GM12878 (cell line): ENCODE results near the gene VSX1. TPM values are rescaled to one million over a fixed set of nuclear protein-coding genes. Genes with fewer than 3 reads are reported as not detected.

Experiments
- ATAC-seq: fragments of 200-7000 bp; cut with Tn5 transposase; 3 replicates; pipeline ENCODE4 v1.9.1; 2020; ENCODE audit warnings: mild to moderate bottlenecking, moderate library complexity
- BruUV-seq: library from RNA; stranded (reverse); fragments of 400-500 nt; replicated peaks from 2 replicates; lab custom pipeline; 2021; lab: Mats Ljungman, UMichigan
- CTCF ChIA-PET: fragments of 300-600 bp; sonication (Branson Sonifier 250); formaldehyde crosslinking; extraction: SDS; loops from one replicate; lab custom pipeline; 2021; ENCODE audit warnings: inconsistent platforms; lab: Yijun Ruan, JAX
- POLR2A ChIA-PET: fragments of 350-600 bp; formaldehyde crosslinking; extraction: SDS; loops from one replicate; lab custom pipeline; 2021; ENCODE audit warnings: inconsistent platforms; lab: Charles Lee
- RAD21 ChIA-PET: fragments of 300-600 bp; sonication (Branson Sonifier 250); formaldehyde crosslinking; loops from one replicate; lab custom pipeline; 2023; ENCODE audit warnings: antibody characterized with exemption; ENCODE audit not compliant: unreplicated experiment; lab: Charles Lee
- SMC1A ChIA-PET: fragments of 300-600 bp; sonication (Branson Sonifier 250); formaldehyde crosslinking; loops from one replicate; lab custom pipeline; 2023; ENCODE audit not compliant: unreplicated experiment, uncharacterized antibody; lab: Charles Lee
- DNase-seq: peaks from one replicate; pipeline ENCODE4 v3.0.0-alpha.2; 2011; ENCODE audit warnings: low read depth, low spot score
- FAIRE-seq: peaks from 3 replicates; lab custom pipeline; 2011; peaks lifted over from hg19 to GRCh38; lab: Jason Lieb, UNC
- H2AFZ ChIP-seq: 2 replicates; pipeline ENCODE4 v1.6.0; 2011; ENCODE audit warnings: low read depth, low read length, control low read depth; ENCODE audit not compliant: control insufficient read depth
- H3K27ac ChIP-seq: 2 replicates; pipeline ENCODE4 v1.5.1; 2011; ENCODE audit warnings: control low read depth; ENCODE audit not compliant: control insufficient read depth, insufficient read depth
- H3K27me3 ChIP-seq, 2 experiments: replicated peaks in 1 of 2; 2 replicates each; pipeline versions ENCODE4 v1.6.0 to v1.6.1; 2011; ENCODE audit warnings: low read length in 1 of 2; ENCODE audit not compliant: control insufficient read depth in 2 of 2, insufficient read depth in 2 of 2
- H3K36me3 ChIP-seq, 2 experiments: 2 replicates each; pipeline ENCODE4 v1.5.1; 2011; ENCODE audit warnings: low read length in 1 of 2; ENCODE audit not compliant: control insufficient read depth in 2 of 2, insufficient read depth in 2 of 2
- H3K4me1 ChIP-seq: 2 replicates; pipeline ENCODE4 v1.6.1; 2011; ENCODE audit warnings: mild to moderate bottlenecking, low read length, moderate library complexity, mixed read lengths; ENCODE audit not compliant: control insufficient read depth, insufficient read depth
- H3K4me2 ChIP-seq: 2 replicates; pipeline ENCODE4 v1.6.0; 2011; ENCODE audit warnings: control low read depth; ENCODE audit not compliant: control insufficient read depth, insufficient read depth
- H3K4me3 ChIP-seq: fragments of 200-600 bp; sonication (generic); 2 replicates; pipeline ENCODE4 v1.5.1; 2016
- H3K79me2 ChIP-seq: 2 replicates; pipeline ENCODE4 v1.6.0; 2011; ENCODE audit warnings: low read length; ENCODE audit not compliant: control insufficient read depth, insufficient read depth
- H3K9ac ChIP-seq: 2 replicates; pipeline ENCODE4 v1.8.0; 2011; ENCODE audit warnings: low read length, control low read depth, mixed read lengths; ENCODE audit not compliant: control insufficient read depth, insufficient read depth
- H3K9me3 ChIP-seq: replicated peaks from 3 replicates; pipeline ENCODE4 v1.5.1; 2011; ENCODE audit warnings: mild to moderate bottlenecking, low read length; ENCODE audit not compliant: control insufficient read depth, insufficient read depth
- H4K20me1 ChIP-seq: 2 replicates; pipeline ENCODE4 v1.6.0; 2011; ENCODE audit not compliant: control insufficient read depth, insufficient read depth
- KDM1A ChIP-seq: fragments of 200-600 bp; sonication (generic); IDR thresholded peaks from 2 replicates; pipeline ENCODE4 v1.6.1; 2016; ENCODE audit warnings: borderline replicate concordance
- POU2F2 ChIP-seq: IDR thresholded peaks from 3 replicates; pipeline ENCODE4 v1.6.1; 2011; ENCODE audit warnings: low read depth, mild to moderate bottlenecking, low read length, borderline replicate concordance
- RFX5 ChIP-seq: IDR thresholded peaks from 2 replicates; pipeline ENCODE4 v1.6.1; 2011; ENCODE audit warnings: low read depth, low read length, improper control_type of control experiment
- SIX5 ChIP-seq: IDR thresholded peaks from 2 replicates; pipeline ENCODE4 v1.6.1; 2011; ENCODE audit warnings: mild to moderate bottlenecking, low read depth, low read length, moderate library complexity; ENCODE audit not compliant: severe bottlenecking
- SPI1 ChIP-seq: IDR thresholded peaks from 2 replicates; pipeline ENCODE4 v1.6.1; 2011; ENCODE audit warnings: low read depth, mild to moderate bottlenecking, low read length, moderate library complexity, borderline replicate concordance; ENCODE audit not compliant: insufficient read depth
- TAF1 ChIP-seq: IDR thresholded peaks from 2 replicates; pipeline ENCODE4 v1.6.1; 2011; ENCODE audit warnings: mild to moderate bottlenecking, low read depth, low read length, borderline replicate concordance
- ZBTB4 ChIP-seq: fragments of 450-650 bp; formaldehyde crosslinking; IDR thresholded peaks from 2 replicates; pipeline ENCODE4 v1.4.0; 2022; ENCODE audit warnings: mild to moderate bottlenecking, moderate library complexity
- WGBS: methylation state at CpG from one replicate; pipeline ENCODE4 v1.1.6; 2016; ENCODE audit warnings: low lambda C conversion rate; ENCODE audit not compliant: insufficient replicate concordance, insufficient coverage; ENCODE audit errors: missing lambda C conversion rate; 5-methylcytosine and 5-hydroxymethylcytosine counted together
- in situ Hi-C: fragments of 300-500 bp; cut with MboI; formaldehyde crosslinking; loops from 9 replicates; pipeline ENCODE4 v1.14.3; 2018; ENCODE audit warnings: mixed read lengths
- intact Hi-C: fragments of 100-400 bp; cut with micrococcal nuclease; formaldehyde crosslinking; loops from one replicate; pipeline ENCODE4 v1.14.2; 2022; ENCODE audit not compliant: unreplicated experiment
- polyA plus RNA-seq, 11 experiments: library from polyadenylated mRNA; depleted of rRNA in 4 of 11; unstranded in 6 of 11; stranded (reverse) in 5 of 11; fragments of >200 nt; fragmentation: Nextera tagmentation in 4 of 11; fragmentation: Illumina TruSeq in 1 of 11; extraction: Ambion mirVana in 4 of 11; extraction: Trizol in 1 of 11; gene quantifications; 1 replicate in 1 of 11; 2 replicates in 10 of 11; pipeline versions ENCODE4 v1.2.1 to v1.2.3, GENCODE V29; 2011 to 2016; ENCODE audit warnings: inconsistent platforms in 2 of 11, missing spikeins in 2 of 11, low read depth in 1 of 11
- total RNA-seq, 4 experiments: library from RNA; depleted of rRNA in 3 of 4; stranded (reverse); fragments of >200 nt in 3 of 4; fragmentation: Illumina TruSeq in 1 of 4; extraction: Trizol in 1 of 4; gene quantifications; 2 replicates each; pipeline versions ENCODE4 v1.2.1 to v1.2.3, GENCODE V29; 2013 to 2021
- TF ChIP-seq, protein P1 (sequence below): IDR thresholded peaks from 2 replicates; pipeline ENCODE4 v1.6.1; 2012; ENCODE audit warnings: improper control_type of control experiment, low read depth, low read length; ENCODE audit not compliant: insufficient replicate concordance
- TF ChIP-seq, protein P2 (sequence below): IDR thresholded peaks from 2 replicates; pipeline ENCODE4 v1.6.1; 2012; ENCODE audit warnings: low read depth, low read length, improper control_type of control experiment

The VSX1 gene
- total and polyA plus RNA-seq, 10 of the 15 experiments (the other 5 are each of a cell fraction or from before 2014, with no cell fraction given), result 0.05 TPM; not detected in 9

GRCh38 chr20:25040438-25040831 lies 41.5 kb downstream of the VSX1 start:
- WGBS, result 99% methylated on average over 6 of the region's 6 CpGs
- CTCF ChIA-PET, result no interaction called here
- RAD21 ChIA-PET, result interaction anchor here (0.7 kb wide), 1 partner anchor 8 kb away, joined by 3 read pairs; no protein-coding TSS in a partner anchor

More at GRCh38 chr20:25040438-25040831, 41.5 kb downstream of the VSX1 start:
- Histone ChIP-seq H3K27me3 (no peaks in the 10 kb centered on the region), H3K4me1 (peaks cover 46% of the 10 kb centered on the region), H2AFZ (no peak overlapping the region), H3K4me2 (no peak overlapping the region), H3K9ac (no peak overlapping the region), H3K79me2 (peaks cover 2% of the 10 kb centered on the region), H3K4me3 (no peak overlapping the region), H3K36me3 (no peaks in the 10 kb centered on the region; a peak in 1 of 4 replicates), H4K20me1 (no peaks in the 10 kb centered on the region), H3K9me3 (no peaks in the 10 kb centered on the region), H3K27ac (no peak overlapping the region)
- TF ChIP-seq, protein P1, sequence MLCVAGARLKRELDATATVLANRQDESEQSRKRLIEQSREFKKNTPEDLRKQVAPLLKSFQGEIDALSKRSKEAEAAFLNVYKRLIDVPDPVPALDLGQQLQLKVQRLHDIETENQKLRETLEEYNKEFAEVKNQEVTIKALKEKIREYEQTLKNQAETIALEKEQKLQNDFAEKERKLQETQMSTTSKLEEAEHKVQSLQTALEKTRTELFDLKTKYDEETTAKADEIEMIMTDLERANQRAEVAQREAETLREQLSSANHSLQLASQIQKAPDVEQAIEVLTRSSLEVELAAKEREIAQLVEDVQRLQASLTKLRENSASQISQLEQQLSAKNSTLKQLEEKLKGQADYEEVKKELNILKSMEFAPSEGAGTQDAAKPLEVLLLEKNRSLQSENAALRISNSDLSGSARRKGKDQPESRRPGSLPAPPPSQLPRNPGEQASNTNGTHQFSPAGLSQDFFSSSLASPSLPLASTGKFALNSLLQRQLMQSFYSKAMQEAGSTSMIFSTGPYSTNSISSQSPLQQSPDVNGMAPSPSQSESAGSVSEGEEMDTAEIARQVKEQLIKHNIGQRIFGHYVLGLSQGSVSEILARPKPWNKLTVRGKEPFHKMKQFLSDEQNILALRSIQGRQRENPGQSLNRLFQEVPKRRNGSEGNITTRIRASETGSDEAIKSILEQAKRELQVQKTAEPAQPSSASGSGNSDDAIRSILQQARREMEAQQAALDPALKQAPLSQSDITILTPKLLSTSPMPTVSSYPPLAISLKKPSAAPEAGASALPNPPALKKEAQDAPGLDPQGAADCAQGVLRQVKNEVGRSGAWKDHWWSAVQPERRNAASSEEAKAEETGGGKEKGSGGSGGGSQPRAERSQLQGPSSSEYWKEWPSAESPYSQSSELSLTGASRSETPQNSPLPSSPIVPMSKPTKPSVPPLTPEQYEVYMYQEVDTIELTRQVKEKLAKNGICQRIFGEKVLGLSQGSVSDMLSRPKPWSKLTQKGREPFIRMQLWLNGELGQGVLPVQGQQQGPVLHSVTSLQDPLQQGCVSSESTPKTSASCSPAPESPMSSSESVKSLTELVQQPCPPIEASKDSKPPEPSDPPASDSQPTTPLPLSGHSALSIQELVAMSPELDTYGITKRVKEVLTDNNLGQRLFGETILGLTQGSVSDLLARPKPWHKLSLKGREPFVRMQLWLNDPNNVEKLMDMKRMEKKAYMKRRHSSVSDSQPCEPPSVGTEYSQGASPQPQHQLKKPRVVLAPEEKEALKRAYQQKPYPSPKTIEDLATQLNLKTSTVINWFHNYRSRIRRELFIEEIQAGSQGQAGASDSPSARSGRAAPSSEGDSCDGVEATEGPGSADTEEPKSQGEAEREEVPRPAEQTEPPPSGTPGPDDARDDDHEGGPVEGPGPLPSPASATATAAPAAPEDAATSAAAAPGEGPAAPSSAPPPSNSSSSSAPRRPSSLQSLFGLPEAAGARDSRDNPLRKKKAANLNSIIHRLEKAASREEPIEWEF, result no peak
- TF ChIP-seq TAF1 (no peak), POU2F2 (no peak), SIX5 (no peak), KDM1A (no peak), SPI1 (no peak), ZBTB4 (no peak), RFX5 (no peak)
- TF ChIP-seq, protein P2, sequence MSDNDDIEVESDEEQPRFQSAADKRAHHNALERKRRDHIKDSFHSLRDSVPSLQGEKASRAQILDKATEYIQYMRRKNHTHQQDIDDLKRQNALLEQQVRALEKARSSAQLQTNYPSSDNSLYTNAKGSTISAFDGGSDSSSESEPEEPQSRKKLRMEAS, result no peak
- intact Hi-C loops (no loop called here), in situ Hi-C loops (no loop called here)
- no peak for FAIRE-seq
- ATAC-seq, result no peak
- BruUV-seq, result no TSS peak
- SMC1A ChIA-PET, result no interaction called here
- no peak for DNase-seq
- POLR2A ChIA-PET, result no interaction called here
